Activated naive CD4-positive, alpha-beta T cell treated with anti-CD3 and anti-CD28 coated beads, Interleukin-2, amount 10 ng/mL, durations not matched to agents 7 days and 5 days (primary cell): ENCODE measurements around the gene DBNL.
A peak's percentile ranks its signal among the peaks of the same experiment; 100 is the strongest.

Source experiments
- CTCF ChIA-PET: fragments of 350-600 bp; sonication (Branson Sonifier 250); formaldehyde crosslinking; loops from one replicate; lab custom pipeline; 2021; ENCODE audit warnings: antibody characterized with exemption; lab: Charles Lee
- DNase-seq: peaks from one replicate; pipeline ENCODE4 v3.0.0-alpha.2; 2020
- H3K27ac Mint-ChIP-seq: one replicate; pipeline ENCODE4 v1.8.0; 2021; ENCODE audit warnings: mild to moderate bottlenecking, moderate library complexity, mixed read lengths
- H3K27me3 Mint-ChIP-seq: one replicate; pipeline ENCODE4 v1.8.0; 2021; ENCODE audit warnings: mild to moderate bottlenecking, mixed read lengths
- H3K36me3 Mint-ChIP-seq: one replicate; pipeline ENCODE4 v1.8.0; 2021; ENCODE audit warnings: mixed read lengths
- H3K4me1 Mint-ChIP-seq: one replicate; pipeline ENCODE4 v1.8.0; 2021; ENCODE audit warnings: mixed read lengths
- H3K4me3 Mint-ChIP-seq: one replicate; pipeline ENCODE4 v1.8.0; 2021; ENCODE audit warnings: mild to moderate bottlenecking, moderate library complexity, mixed read lengths
- H3K9me3 Mint-ChIP-seq: one replicate; pipeline ENCODE4 v1.8.0; 2021; ENCODE audit warnings: mixed read lengths

The DBNL gene

DNA sequence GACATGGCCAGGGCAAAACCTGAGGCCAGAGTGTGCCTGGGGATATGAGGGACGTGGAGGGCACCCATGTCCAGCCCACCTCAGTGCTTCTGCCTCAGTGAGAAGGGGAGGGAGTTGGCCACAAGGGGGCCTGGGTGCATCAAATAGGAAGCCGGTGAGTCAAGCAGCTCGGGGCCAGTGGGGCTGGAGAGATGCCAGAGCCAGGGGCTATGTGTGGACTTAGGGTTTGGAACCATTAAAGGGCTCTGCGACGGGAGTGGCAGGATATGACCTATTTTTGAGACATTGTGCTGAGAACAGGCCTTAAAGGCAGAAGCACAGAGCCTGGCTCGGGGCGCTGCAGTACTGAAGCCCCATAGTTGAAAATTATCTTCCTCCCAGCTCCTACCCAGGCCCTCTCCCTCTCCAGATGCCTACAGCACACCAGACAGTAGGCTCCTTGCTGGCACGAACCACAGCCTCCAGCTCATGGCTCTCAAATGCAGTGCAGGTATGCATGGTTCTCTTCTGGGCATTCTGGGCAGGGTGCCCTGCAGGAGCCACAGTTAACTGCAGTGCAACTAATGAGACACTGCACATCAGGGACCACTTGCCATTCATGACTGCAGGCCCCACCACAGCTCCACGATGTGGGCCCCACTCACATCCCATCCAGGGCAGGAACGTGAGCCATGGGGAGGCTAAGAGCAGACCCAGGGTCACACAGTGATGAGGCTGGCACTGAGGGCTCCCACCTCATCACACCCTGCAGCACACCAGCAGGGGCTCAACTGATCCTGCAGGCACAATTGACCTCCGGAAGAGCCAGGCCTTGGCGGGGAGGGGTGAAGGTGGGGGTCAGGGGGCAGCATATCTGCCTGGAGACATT is 28.1 kb downstream of the DBNL start:
- peak overlapping the region; percentile 21 for H3K27ac Mint-ChIP-seq
- H3K4me1 Mint-ChIP-seq, result peaks cover 5% of the 10 kb centered on the region
- no peak overlapping the region for H3K4me3 Mint-ChIP-seq
- DNase-seq, result peak; percentile 58
- peaks cover 6% of the 10 kb centered on the region for H3K27me3 Mint-ChIP-seq
- CTCF ChIA-PET, result interaction anchor here (1.2 to 3.2 kb wide), 3 partner anchors 9 to 124 kb away, joined by 7 to 10 read pairs (median 9); no protein-coding TSS in a partner anchor
- H3K36me3 Mint-ChIP-seq, result peaks cover 27% of the 10 kb centered on the region
- H3K9me3 Mint-ChIP-seq, result no peaks in the 10 kb centered on the region

- Mint-ChIP-seq H3K4me3 (no peak overlapping the region), H3K27me3 (no peaks in the 10 kb centered on the region), H3K9me3 (no peaks in the 10 kb centered on the region), H3K4me1 (peaks cover 10% of the 10 kb centered on the region), H3K36me3 (peaks cover 36% of the 10 kb centered on the region), H3K27ac (no peak overlapping the region)
- CTCF ChIA-PET, result interaction anchor here (3.2 kb wide), 1 partner anchor 123 kb away, joined by 10 read pairs; no protein-coding TSS in a partner anchor
- DNase-seq, result peak; percentile 50
Observed at GRCh38 chr7:44073664-44074348, 29.3 kb downstream of the DBNL start.

GRCh38 chr7:44074349-44074695 is 29.8 kb downstream of the DBNL start:
- CTCF ChIA-PET, result no interaction called here
- Mint-ChIP-seq H3K27ac (no peak overlapping the region), H3K9me3 (no peaks in the 10 kb centered on the region), H3K27me3 (no peaks in the 10 kb centered on the region), H3K4me3 (no peak overlapping the region), H3K4me1 (peaks cover 10% of the 10 kb centered on the region), H3K36me3 (peaks cover 39% of the 10 kb centered on the region)
- DNase-seq, result no peak

DNA sequence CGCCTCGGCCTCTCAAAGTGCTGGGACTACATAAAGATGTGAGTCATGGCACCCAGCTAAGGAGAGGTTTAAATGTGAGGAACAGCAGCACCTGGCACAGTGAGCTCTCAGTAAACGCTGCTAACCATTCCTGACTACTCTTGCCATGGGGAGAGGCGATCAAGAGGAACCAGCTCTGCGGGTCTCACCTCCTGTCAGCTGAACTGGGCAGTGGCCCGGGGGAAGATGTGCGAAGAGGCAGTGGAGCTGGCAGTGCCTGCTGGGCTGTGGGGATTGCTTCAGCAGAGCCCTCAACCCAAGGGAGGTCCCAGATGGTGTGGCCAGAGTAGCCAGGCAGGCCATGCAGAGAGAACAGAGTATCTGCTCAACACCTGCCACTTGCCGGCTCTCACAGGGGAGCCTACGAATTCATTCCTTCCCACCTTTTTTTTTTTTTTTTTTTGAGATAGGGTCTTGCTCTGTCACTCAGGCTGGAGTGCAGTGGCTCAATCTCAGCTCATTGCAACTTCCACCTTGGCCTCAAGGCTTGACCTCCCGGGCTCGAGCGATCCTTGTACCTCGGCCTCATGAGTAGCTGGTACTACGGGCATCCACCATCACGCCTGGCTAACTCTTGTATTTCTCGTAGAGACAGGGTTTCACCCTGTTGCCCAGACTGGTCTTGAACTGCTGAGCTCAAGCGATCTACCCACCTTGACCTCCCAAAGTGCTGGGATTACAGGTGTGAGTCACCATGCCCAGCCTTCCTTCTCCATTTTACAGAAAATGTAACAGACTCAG is 31.0 kb downstream of the DBNL start:
- Mint-ChIP-seq H3K4me1 (peaks cover 10% of the 10 kb centered on the region), H3K27ac (no peak overlapping the region), H3K36me3 (peaks cover 39% of the 10 kb centered on the region), H3K9me3 (no peaks in the 10 kb centered on the region), H3K27me3 (no peaks in the 10 kb centered on the region), H3K4me3 (no peak overlapping the region)
- CTCF ChIA-PET, result interaction anchor here (0.7 kb wide), 2 partner anchors 10 to 11 kb away, joined by 3 read pairs; no protein-coding TSS in a partner anchor
- DNase-seq, result peak; percentile 19

DNA sequence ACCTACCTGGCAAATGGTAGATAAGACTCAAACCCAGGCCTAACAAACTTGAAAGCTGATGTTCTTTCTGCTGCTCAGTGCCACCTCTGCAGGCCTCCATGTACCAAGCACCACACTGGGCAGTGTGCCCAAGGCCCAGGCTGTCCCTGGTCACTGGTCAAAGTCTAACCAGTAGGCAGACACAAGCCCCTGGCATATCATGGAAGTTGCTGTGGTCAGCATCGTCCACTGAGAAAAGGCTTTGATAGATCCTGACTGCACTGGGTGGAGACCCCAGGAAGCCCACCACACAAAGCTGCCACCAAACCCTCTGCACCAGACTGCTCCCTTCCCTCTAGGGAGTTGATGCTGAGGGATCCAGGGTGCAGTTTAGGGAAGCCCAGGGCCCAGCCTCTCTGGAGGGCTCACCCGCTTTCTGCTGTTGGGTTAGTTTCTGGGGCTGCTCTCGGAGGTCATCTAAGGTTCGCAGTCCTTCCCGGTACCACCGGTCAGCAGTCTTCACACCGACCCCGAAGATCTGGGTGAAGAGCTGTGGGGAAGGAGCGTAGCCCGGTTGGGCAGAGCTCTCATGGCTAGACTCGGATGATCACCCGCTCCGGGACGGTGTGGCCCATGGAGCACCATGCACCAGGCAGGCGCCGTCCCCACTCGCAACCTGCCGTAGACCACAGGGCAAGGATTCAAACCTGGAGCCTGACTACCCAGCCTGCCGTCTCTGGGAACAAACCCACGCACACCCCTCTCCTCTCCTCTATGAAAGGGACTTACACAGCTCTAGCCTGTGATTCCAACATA is 31.8 kb downstream of the DBNL start:
- Mint-ChIP-seq H3K36me3 (peaks cover 45% of the 10 kb centered on the region), H3K9me3 (no peaks in the 10 kb centered on the region), H3K27ac (no peak overlapping the region), H3K27me3 (no peaks in the 10 kb centered on the region), H3K4me1 (peaks cover 16% of the 10 kb centered on the region), H3K4me3 (no peak overlapping the region)
- CTCF ChIA-PET, result interaction anchor here (0.7 kb wide), 1 partner anchor 11 kb away, joined by 3 read pairs; no protein-coding TSS in a partner anchor
- no peak for DNase-seq

DNA sequence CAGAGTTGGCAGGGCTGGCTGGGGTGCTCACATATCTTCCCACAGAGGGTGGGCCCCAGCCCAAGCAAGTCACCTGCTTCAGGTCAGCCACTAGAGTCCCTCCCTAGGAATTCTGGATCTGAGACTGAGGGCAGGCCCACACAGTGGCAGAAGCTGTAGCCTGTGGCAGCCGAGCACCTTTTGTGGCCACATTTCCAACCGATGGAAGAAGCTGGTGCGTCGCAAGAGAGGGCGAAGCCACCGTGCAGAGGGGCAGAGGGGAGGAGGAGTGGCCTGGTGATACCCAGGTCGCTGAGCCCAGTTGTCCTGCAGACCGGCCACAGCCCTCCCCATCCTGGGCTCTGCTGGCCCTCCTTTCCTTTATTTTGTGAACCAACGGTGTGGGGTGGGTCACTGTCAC is 32.6 kb downstream of the DBNL start:
- no peaks in the 10 kb centered on the region for H3K9me3 Mint-ChIP-seq
- H3K36me3 Mint-ChIP-seq, result peaks cover 46% of the 10 kb centered on the region
- CTCF ChIA-PET, result no interaction called here
- H3K4me3 Mint-ChIP-seq, result no peak overlapping the region
- no peaks in the 10 kb centered on the region for H3K27me3 Mint-ChIP-seq
- H3K4me1 Mint-ChIP-seq, result peaks cover 18% of the 10 kb centered on the region
- no peak for DNase-seq
- no peak overlapping the region for H3K27ac Mint-ChIP-seq

- Mint-ChIP-seq H3K4me1 (peaks cover 21% of the 10 kb centered on the region), H3K27me3 (no peaks in the 10 kb centered on the region)
- CTCF ChIA-PET, result no interaction called here
Observed at GRCh38 chr7:44077681-44078091, 33.2 kb downstream of the DBNL start.

DNA sequence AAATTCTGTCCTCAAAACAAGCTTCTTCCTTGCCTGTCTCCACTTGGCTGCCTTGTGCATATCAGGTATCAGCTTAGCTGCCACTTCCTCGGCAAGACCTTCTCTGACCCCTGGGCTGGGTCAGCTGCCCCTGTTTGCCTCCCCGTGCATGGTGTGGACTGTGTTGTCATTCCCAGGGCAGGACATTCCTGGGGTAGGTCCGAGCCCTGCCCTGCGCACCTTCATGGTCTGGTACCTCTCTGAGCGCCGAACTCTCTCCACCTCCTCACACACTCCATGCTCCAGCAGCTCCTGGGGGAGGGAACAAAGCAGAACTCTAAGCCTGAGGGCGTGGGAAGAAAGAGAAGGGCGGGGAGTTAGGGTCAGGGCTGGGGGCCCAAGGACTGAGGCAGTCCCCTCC is 34.0 kb downstream of the DBNL start:
- H3K4me3 Mint-ChIP-seq, result no peak overlapping the region

More at GRCh38 chr7:44077681-44078091, 33.2 kb downstream of the DBNL start:
- H3K36me3 Mint-ChIP-seq, result peaks cover 43% of the 10 kb centered on the region
- no peak overlapping the region for H3K4me3 Mint-ChIP-seq
- H3K9me3 Mint-ChIP-seq, result no peaks in the 10 kb centered on the region
- no peak overlapping the region for H3K27ac Mint-ChIP-seq
- DNase-seq, result no peak

GRCh38 chr7:44079331-44080021 is 35.0 kb downstream of the DBNL start:
- H3K36me3 Mint-ChIP-seq, result peaks cover 35% of the 10 kb centered on the region
- H3K27ac Mint-ChIP-seq, result no peak overlapping the region
- DNase-seq, result no peak
- no peak overlapping the region for H3K4me3 Mint-ChIP-seq
- H3K4me1 Mint-ChIP-seq, result peaks cover 29% of the 10 kb centered on the region
- peaks cover 10% of the 10 kb centered on the region for H3K27me3 Mint-ChIP-seq
- no peaks in the 10 kb centered on the region for H3K9me3 Mint-ChIP-seq
- CTCF ChIA-PET, result interaction anchor here (1.0 kb wide), 1 partner anchor 12 kb away, joined by 5 read pairs; no protein-coding TSS in a partner anchor

More for the DNA sequence above, 34.0 kb downstream of the DBNL start:
- peaks cover 36% of the 10 kb centered on the region for H3K36me3 Mint-ChIP-seq
- no peak for DNase-seq
- no peak overlapping the region for H3K27ac Mint-ChIP-seq
- H3K9me3 Mint-ChIP-seq, result no peaks in the 10 kb centered on the region
- CTCF ChIA-PET, result interaction anchor here (1.2 kb wide), 1 partner anchor 116 kb away, joined by 4 read pairs; no protein-coding TSS in a partner anchor
- peaks cover under 1% of the 10 kb centered on the region for H3K27me3 Mint-ChIP-seq
- peaks cover 28% of the 10 kb centered on the region for H3K4me1 Mint-ChIP-seq

DNA sequence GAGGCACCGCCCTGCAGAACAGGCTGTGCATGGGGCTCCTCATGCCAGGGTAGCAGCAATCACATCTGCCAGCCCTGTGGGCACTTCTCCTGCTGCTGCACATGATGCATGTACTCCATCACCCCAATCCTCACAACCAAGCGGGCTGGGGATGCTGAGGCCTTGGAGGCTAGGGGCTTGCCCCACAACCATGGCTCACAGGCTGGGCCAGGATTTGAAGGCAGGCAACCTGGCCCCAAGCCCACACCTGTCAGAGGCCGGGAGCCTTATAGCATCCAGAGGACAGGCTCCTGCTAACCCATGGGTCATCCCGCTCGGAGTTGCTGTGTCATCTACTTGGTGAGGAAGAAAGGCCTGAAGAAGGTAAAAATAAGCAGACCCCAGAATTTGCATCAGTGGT is 35.6 kb downstream of the DBNL start:
- CTCF ChIA-PET, result interaction anchor here (1.0 kb wide), 3 partner anchors 12 to 117 kb away, joined by 3 to 5 read pairs (median 4); no protein-coding TSS in a partner anchor
- Mint-ChIP-seq H3K36me3 (peaks cover 33% of the 10 kb centered on the region), H3K4me3 (no peak overlapping the region), H3K27me3 (peaks cover 11% of the 10 kb centered on the region), H3K4me1 (peaks cover 29% of the 10 kb centered on the region), H3K27ac (no peak overlapping the region), H3K9me3 (no peaks in the 10 kb centered on the region)
- no peak for DNase-seq

DNA sequence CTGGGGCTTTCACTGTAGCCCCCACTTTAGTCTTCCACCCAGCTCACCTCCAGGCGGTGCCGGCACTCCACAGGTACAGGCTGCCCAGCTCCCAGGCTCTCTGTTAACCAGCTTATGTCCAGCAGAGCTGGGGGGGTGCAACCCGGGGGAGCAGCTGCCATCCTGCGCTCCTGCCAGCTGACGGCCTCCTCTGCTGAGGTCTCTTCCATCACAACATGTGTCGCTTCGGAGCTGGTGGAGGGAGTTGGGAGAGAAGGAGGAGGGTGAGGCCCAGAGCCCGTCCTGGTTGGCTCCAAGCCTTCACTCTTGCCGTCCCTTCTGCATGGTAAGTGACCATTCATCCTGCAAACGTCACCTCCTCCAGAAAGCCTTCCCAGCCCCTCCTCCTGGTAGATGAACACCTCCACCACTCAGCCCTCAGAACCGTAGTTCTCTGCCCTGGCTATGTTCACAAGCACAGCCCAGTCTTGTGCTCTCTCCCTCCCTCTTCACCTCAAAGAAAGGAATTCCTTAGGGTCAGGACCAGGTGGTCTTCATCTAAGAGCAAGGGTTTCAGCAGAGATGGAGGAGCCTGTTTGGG is 36.3 kb downstream of the DBNL start:
- CTCF ChIA-PET, result interaction anchor here (0.9 to 1.3 kb wide), 8 partner anchors 8 to 484 kb away, joined by 3 to 7 read pairs (median 4); no protein-coding TSS in a partner anchor
- no peaks in the 10 kb centered on the region for H3K9me3 Mint-ChIP-seq
- peak overlapping the region; percentile 96 for H3K27ac Mint-ChIP-seq
- no peak for DNase-seq
- peaks cover 28% of the 10 kb centered on the region for H3K36me3 Mint-ChIP-seq
- H3K4me1 Mint-ChIP-seq, result peaks cover 29% of the 10 kb centered on the region
- peaks cover 15% of the 10 kb centered on the region for H3K27me3 Mint-ChIP-seq
- H3K4me3 Mint-ChIP-seq, result peak overlapping the region; percentile 89

GRCh38 chr7:44081266-44081748 is 36.8 kb downstream of the DBNL start:
- Mint-ChIP-seq H3K27me3 (peaks cover 15% of the 10 kb centered on the region), H3K4me3 (peak overlapping the region; percentile 89), H3K9me3 (no peaks in the 10 kb centered on the region), H3K4me1 (peaks cover 29% of the 10 kb centered on the region), H3K27ac (peak overlapping the region; percentile 96), H3K36me3 (peaks cover 26% of the 10 kb centered on the region)
- DNase-seq, result peak; percentile 48
- CTCF ChIA-PET, result interaction anchor here (0.9 to 1.3 kb wide), 7 partner anchors 9 to 484 kb away, joined by 3 to 7 read pairs (median 4); no protein-coding TSS in a partner anchor
